ENCODE data around the gene PRDM11.

PRDM11 gene

GRCh38 chr11:45162916-45163879 lies 16.8 kb downstream of the PRDM11 start:
- H3K36me3 ChIP-seq (ENCODE audit: insufficient read depth, low read length), result no peaks in the 10 kb centered on the region
- no peaks in the 10 kb centered on the region for H3K79me2 ChIP-seq (ENCODE audit: insufficient read depth, low read length)
- TF ChIP-seq CTCF (IDR thresholded peaks at IDR 0.05; ENCODE audit: low read length) (no peak), EZH2 (IDR thresholded peaks at IDR 0.05; ENCODE audit: borderline replicate concordance, low read length) (no peak)
- no peaks in the 10 kb centered on the region for H3K4me1 ChIP-seq (ENCODE audit: insufficient read depth, low read length, severe bottlenecking)
- H3K9ac ChIP-seq (ENCODE audit: low read length), result no peak overlapping the region
- no peak overlapping the region for H3K4me2 ChIP-seq (ENCODE audit: low read length)
- no peaks in the 10 kb centered on the region for H3K9me3 ChIP-seq (ENCODE audit: low read length)
- no peak overlapping the region for H2AFZ ChIP-seq (ENCODE audit: low read length)
- H4K20me1 ChIP-seq (ENCODE audit: insufficient read depth, low read length), result no peaks in the 10 kb centered on the region
- H3K27me3 ChIP-seq (ENCODE audit: insufficient read depth, low read length), result no peaks in the 10 kb centered on the region
- H3K4me3 ChIP-seq (ENCODE audit: low read depth, low read length, poor library complexity, severe bottlenecking), result no peak overlapping the region
- H3F3A ChIP-seq (ENCODE audit: insufficient read depth, low read length), result no peaks in the 10 kb centered on the region
- H3K27ac ChIP-seq (ENCODE audit: low read depth, low read length, poor library complexity, severe bottlenecking), result no peak overlapping the region
- H3K9me2 ChIP-seq (ENCODE audit: low read depth, low read length), result no peaks in the 10 kb centered on the region

GRCh38 chr11:45163956-45164575 lies 17.6 kb downstream of the PRDM11 start:
- H3K36me3 ChIP-seq (ENCODE audit: insufficient read depth, low read length), result no peaks in the 10 kb centered on the region
- no peaks in the 10 kb centered on the region for H3K4me1 ChIP-seq (ENCODE audit: insufficient read depth, low read length, severe bottlenecking)
- no peak overlapping the region for H3K4me2 ChIP-seq (ENCODE audit: low read length)
- H2AFZ ChIP-seq (ENCODE audit: low read length), result no peak overlapping the region
- no peaks in the 10 kb centered on the region for H3K9me3 ChIP-seq (ENCODE audit: low read length)
- H4K20me1 ChIP-seq (ENCODE audit: insufficient read depth, low read length), result no peaks in the 10 kb centered on the region
- no peaks in the 10 kb centered on the region for H3K9me2 ChIP-seq (ENCODE audit: low read depth, low read length)
- H3K27me3 ChIP-seq (ENCODE audit: insufficient read depth, low read length), result no peaks in the 10 kb centered on the region
- no peaks in the 10 kb centered on the region for H3F3A ChIP-seq (ENCODE audit: insufficient read depth, low read length)
- H3K79me2 ChIP-seq (ENCODE audit: insufficient read depth, low read length), result no peaks in the 10 kb centered on the region
- TF ChIP-seq EZH2 (IDR thresholded peaks at IDR 0.05; ENCODE audit: borderline replicate concordance, low read length), result no peak
- TF ChIP-seq CTCF (IDR thresholded peaks at IDR 0.05; ENCODE audit: low read length), result no peak
- no peak overlapping the region for H3K9ac ChIP-seq (ENCODE audit: low read length)
- H3K4me3 ChIP-seq (ENCODE audit: low read depth, low read length, poor library complexity, severe bottlenecking), result no peak overlapping the region
- H3K27ac ChIP-seq (ENCODE audit: low read depth, low read length, poor library complexity, severe bottlenecking), result no peak overlapping the region

GRCh38 chr11:45165386-45165785 lies 18.9 kb downstream of the PRDM11 start:
- Histone ChIP-seq H4K20me1 (ENCODE audit: insufficient read depth, low read length) (no peaks in the 10 kb centered on the region), H3F3A (ENCODE audit: insufficient read depth, low read length) (no peaks in the 10 kb centered on the region), H3K9me3 (ENCODE audit: low read length) (no peaks in the 10 kb centered on the region), H3K4me2 (ENCODE audit: low read length) (no peak overlapping the region), H2AFZ (ENCODE audit: low read length) (no peak overlapping the region), H3K4me3 (ENCODE audit: low read depth, low read length, poor library complexity, severe bottlenecking) (no peak overlapping the region), H3K9me2 (ENCODE audit: low read depth, low read length) (no peaks in the 10 kb centered on the region), H3K27me3 (ENCODE audit: insufficient read depth, low read length) (no peaks in the 10 kb centered on the region), H3K4me1 (ENCODE audit: insufficient read depth, low read length, severe bottlenecking) (no peaks in the 10 kb centered on the region), H3K9ac (ENCODE audit: low read length) (no peak overlapping the region), H3K79me2 (ENCODE audit: insufficient read depth, low read length) (no peaks in the 10 kb centered on the region), H3K36me3 (ENCODE audit: insufficient read depth, low read length) (no peaks in the 10 kb centered on the region), H3K27ac (ENCODE audit: low read depth, low read length, poor library complexity, severe bottlenecking) (no peak overlapping the region)
- TF ChIP-seq CTCF (IDR thresholded peaks at IDR 0.05; ENCODE audit: low read length), result no peak
- TF ChIP-seq EZH2 (IDR thresholded peaks at IDR 0.05; ENCODE audit: borderline replicate concordance, low read length), result no peak

Measured in OCI-LY1 (cell line).